Spleen (tissue), 7 donors: Measurements from ENCODE around the gene PCNX3.
A peak's percentile ranks its signal among the peaks of the same experiment; 100 is the strongest.

ENCODE experiments used
- CTCF ChIP-seq, 11 experiments: fragments of 200-600 bp in 7 of 11; fragments of 450-650 bp in 4 of 11; sonication (generic) in 4 of 11; IDR thresholded peaks in 8 of 11; conservative IDR thresholded peaks in 3 of 11; 1 replicate in 7 of 11; 2 replicates in 4 of 11; pipeline versions ENCODE4 v1.4.0 to v1.8.0; 2016 to 2021; ENCODE audit warnings: antibody characterized with exemption in 11 of 11, inconsistent platforms in 4 of 11, mild to moderate bottlenecking in 1 of 11
- POLR2AphosphoS5 ChIP-seq, 3 donors: sonication (generic); formaldehyde crosslinking; IDR thresholded peaks; one replicate each; pipeline ENCODE4 v1.5.1; 2017; ENCODE audit warnings: antibody characterized with exemption in 3 of 3
- donor health status: DM: no; HTN: no; CAD: no; lungs with moderate emphysema.
- donor health status: DM: no; HTN: no; CAD: no.
- donor health status: DM: no; HTN: no; CAD: no.

GRCh38 chr11:65649656-65650546 is 34.3 kb downstream of the PCNX3 start:
- TF ChIP-seq CTCF (IDR thresholded peaks at IDR 0.05 in 8 of 11, conservative IDR thresholded peaks at IDR 0.05 in 3 of 11) = no peak
- TF ChIP-seq POLR2AphosphoS5 (IDR thresholded peaks at IDR 0.05) = peak in 1 of 3 donors; percentile 47
